ENCODE results near the gene SLC4A4. TPM values are rescaled to one million over a fixed set of nuclear protein-coding genes. Genes with fewer than 3 reads are reported as not detected.

Gene SLC4A4
- 11.2 TPM for polyA plus RNA-seq
- long read RNA-seq, donor 1 = 0 reads
- long read RNA-seq, donor 2, full-length matches to known transcripts = 2 of 2 reads
- long read RNA-seq, donor 2, partial matches to known transcripts = 0 of 2 reads
- long read RNA-seq, donor 2, other reads (novel, unspliced or antisense) = 0 of 2 reads
- long read RNA-seq, donor 3, partial matches to known transcripts = 18 of 18 reads
- long read RNA-seq, donor 3, other reads (novel, unspliced or antisense) = 0 of 18 reads
- long read RNA-seq, donor 4 = 0 reads
- long read RNA-seq, donor 5, full-length matches to known transcripts = 2 of 7 reads
- long read RNA-seq, donor 5, partial matches to known transcripts = 5 of 7 reads
- long read RNA-seq, donor 5, other reads (novel, unspliced or antisense) = 0 of 7 reads
- long read RNA-seq, donor 6 = 0 reads
- long read RNA-seq, donor 7 = 0 reads
- long read RNA-seq, donor 8 = 0 reads
- long read RNA-seq, donor 9 = 0 reads
- long read RNA-seq, donor 10 = 0 reads
- long read RNA-seq, donor 11 = 0 reads

DNA sequence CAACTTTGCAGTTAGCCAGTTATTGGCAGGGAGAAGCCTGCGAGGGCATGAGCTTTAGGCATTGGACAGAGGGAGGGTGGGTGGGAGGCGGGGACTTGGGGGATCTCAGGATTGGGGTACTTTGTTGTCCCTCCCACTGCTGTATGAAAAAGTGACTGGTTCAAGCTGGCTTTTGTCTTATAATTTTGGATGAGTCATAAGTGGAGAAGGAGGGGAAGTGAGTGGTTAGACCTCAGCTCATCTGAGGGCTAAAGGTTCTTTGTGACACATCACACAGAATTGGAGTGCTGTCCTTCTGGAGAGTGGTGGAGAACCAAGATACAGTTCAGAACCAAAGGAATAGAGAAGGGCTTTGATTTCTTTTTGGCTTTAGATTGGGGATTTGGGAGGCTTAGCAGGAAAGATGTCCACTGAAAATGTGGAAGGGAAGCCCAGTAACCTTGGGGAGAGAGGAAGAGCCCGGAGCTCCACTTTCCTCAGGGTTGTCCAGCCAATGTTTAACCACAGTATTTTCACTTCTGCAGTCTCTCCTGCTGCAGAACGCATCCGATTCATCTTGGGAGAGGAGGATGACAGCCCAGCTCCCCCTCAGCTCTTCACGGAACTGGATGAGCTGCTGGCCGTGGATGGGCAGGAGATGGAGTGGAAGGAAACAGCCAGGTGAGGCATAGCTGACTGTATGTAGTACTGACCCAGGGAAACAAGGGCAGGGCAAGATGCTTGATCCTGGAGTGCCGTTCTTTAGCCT, at the start of gene SLC4A4:
Gene SLC4A4 (plus strand): TSS at position 175 of the 748 bp plus-strand sequence.
- H3K36me3 ChIP-seq (ENCODE audit: control insufficient read depth, insufficient read depth, low read length) = no peaks in the 10 kb centered on the region
- H3K4me3 ChIP-seq (ENCODE audit: low read length) = no peak within 1 kb of the TSS
- H3K27me3 ChIP-seq (ENCODE audit: control insufficient read depth, insufficient read depth, low read length) = no peaks in the 10 kb centered on the region
- H3K9me3 ChIP-seq (ENCODE audit: control insufficient read depth, low read depth, low read length) = no peaks in the 10 kb centered on the region
- H3K27ac ChIP-seq (ENCODE audit: low read length) = no peak within 1 kb of the TSS
- peaks cover 4% of the 10 kb centered on the region for H3K4me1 ChIP-seq (ENCODE audit: control insufficient read depth, insufficient read depth, low read length)
- DNase-seq = no peak
- no CpG with 5 or more reads among the region's 8 CpGs for WGBS (ENCODE audit: insufficient coverage, low lambda C conversion rate)

DNA sequence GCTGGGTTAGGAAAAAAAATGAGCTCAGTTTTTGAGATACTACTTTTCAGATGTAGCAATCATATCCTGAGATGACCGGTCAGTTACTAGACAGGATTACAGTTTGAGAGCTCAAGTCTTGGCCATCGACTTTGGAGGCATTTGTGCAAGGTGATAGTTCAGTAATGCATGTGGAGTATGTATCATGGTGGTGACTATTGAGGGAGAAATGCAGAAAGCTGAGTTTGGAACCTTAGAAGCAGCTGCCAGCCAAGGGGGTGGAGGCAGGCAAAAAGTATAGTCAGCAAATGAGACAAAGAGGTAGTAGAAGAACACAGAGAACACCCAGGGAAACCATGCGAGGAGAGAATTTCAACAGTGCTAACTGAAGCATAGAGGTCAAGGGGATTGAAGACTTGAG, 48.7 kb upstream of the SLC4A4 start:
- no peaks in the 10 kb centered on the region for H3K27me3 ChIP-seq (ENCODE audit: control insufficient read depth, insufficient read depth, low read length)
- no peak overlapping the region for H3K4me3 ChIP-seq (ENCODE audit: low read length)
- H3K36me3 ChIP-seq (ENCODE audit: control insufficient read depth, insufficient read depth, low read length) = no peaks in the 10 kb centered on the region
- no peaks in the 10 kb centered on the region for H3K9me3 ChIP-seq (ENCODE audit: control insufficient read depth, low read depth, low read length)
- no peaks in the 10 kb centered on the region for H3K4me1 ChIP-seq (ENCODE audit: control insufficient read depth, insufficient read depth, low read length)
- WGBS (ENCODE audit: insufficient coverage, low lambda C conversion rate) = 100% methylated on average over 2 of the region's 3 CpGs
- no peak for DNase-seq
- H3K27ac ChIP-seq (ENCODE audit: low read length) = no peak overlapping the region

DNA sequence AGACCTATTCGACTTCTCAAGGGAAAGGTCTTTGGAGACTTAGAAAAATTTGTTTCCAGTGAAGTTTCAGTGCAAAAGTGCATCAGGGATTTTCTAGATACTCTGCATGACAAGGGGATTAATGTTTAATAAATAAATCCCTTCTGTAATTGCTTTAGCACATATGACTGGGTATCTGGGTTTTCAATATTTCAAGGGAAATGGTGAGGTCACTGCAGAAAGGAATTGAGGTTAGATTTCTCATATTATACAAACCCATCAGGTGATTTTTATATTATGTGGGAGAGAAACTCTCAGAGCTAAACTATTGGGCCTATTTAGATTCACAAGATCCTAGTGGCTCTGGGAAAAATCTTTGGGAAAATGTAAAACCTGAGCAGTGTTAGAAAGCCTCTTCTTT, 48.3 kb upstream of the SLC4A4 start:
- no peaks in the 10 kb centered on the region for H3K27me3 ChIP-seq (ENCODE audit: control insufficient read depth, insufficient read depth, low read length)
- no peaks in the 10 kb centered on the region for H3K36me3 ChIP-seq (ENCODE audit: control insufficient read depth, insufficient read depth, low read length)
- no peak overlapping the region for H3K27ac ChIP-seq (ENCODE audit: low read length)
- H3K4me3 ChIP-seq (ENCODE audit: low read length) = no peak overlapping the region
- DNase-seq = no peak
- WGBS (ENCODE audit: insufficient coverage, low lambda C conversion rate) = 78% methylated on average over 1 of the region's 1 CpG
- no peaks in the 10 kb centered on the region for H3K9me3 ChIP-seq (ENCODE audit: control insufficient read depth, low read depth, low read length)
- H3K4me1 ChIP-seq (ENCODE audit: control insufficient read depth, insufficient read depth, low read length) = no peaks in the 10 kb centered on the region

DNA sequence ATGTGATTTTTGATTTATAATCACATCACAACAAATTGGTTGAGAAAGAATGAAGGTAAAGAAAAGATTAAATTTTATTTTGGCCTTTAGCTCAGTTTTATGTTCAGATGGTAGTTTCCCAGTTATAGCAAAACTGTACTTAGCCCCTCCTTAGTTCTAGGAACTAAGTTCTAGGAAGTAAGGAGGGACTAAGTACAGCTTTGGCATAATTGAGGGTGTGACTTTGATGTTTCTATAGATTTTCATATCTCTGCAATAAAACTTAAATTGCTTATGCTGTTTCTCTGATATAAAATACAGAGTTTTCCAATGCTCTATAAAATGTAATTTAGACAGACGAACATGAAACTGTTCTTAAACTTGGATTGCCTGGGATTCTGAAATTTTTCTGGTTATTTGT, 46.6 kb upstream of the SLC4A4 start:
- Histone ChIP-seq H3K4me1 (ENCODE audit: control insufficient read depth, insufficient read depth, low read length) (no peaks in the 10 kb centered on the region), H3K27me3 (ENCODE audit: control insufficient read depth, insufficient read depth, low read length) (no peaks in the 10 kb centered on the region), H3K9me3 (ENCODE audit: control insufficient read depth, low read depth, low read length) (no peaks in the 10 kb centered on the region), H3K4me3 (ENCODE audit: low read length) (no peak overlapping the region), H3K36me3 (ENCODE audit: control insufficient read depth, insufficient read depth, low read length) (no peaks in the 10 kb centered on the region), H3K27ac (ENCODE audit: low read length) (no peak overlapping the region)
- no peak for DNase-seq
- 88% methylated on average over 1 of the region's 1 CpG for WGBS (ENCODE audit: insufficient coverage, low lambda C conversion rate)

DNA sequence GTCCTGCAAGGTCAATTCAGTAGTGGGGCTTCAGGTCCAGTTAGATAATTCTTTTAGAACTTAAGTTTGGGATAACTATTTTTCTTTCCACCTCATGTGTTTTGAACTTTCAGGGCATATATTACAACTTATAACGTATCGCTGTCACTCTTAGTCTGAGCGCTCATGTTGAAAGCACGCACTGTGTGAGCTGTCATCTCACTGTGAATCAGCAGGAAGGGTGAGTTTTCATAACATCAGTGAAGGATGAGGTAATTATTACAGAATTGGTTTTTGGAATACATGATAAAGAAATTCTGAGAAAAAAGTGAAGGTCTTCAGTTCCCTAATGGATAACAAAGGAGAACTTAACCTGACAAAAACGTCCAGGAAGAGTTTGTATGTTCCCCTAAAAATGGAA, 45.1 kb upstream of the SLC4A4 start:
- H3K27ac ChIP-seq (ENCODE audit: low read length) = no peak overlapping the region
- no peaks in the 10 kb centered on the region for H3K4me1 ChIP-seq (ENCODE audit: control insufficient read depth, insufficient read depth, low read length)
- H3K27me3 ChIP-seq (ENCODE audit: control insufficient read depth, insufficient read depth, low read length) = no peaks in the 10 kb centered on the region
- H3K36me3 ChIP-seq (ENCODE audit: control insufficient read depth, insufficient read depth, low read length) = no peaks in the 10 kb centered on the region
- H3K9me3 ChIP-seq (ENCODE audit: control insufficient read depth, low read depth, low read length) = no peaks in the 10 kb centered on the region
- WGBS (ENCODE audit: insufficient coverage, low lambda C conversion rate) = 75% methylated on average over 1 of the region's 5 CpGs
- no peak for DNase-seq
- no peak overlapping the region for H3K4me3 ChIP-seq (ENCODE audit: low read length)

DNA sequence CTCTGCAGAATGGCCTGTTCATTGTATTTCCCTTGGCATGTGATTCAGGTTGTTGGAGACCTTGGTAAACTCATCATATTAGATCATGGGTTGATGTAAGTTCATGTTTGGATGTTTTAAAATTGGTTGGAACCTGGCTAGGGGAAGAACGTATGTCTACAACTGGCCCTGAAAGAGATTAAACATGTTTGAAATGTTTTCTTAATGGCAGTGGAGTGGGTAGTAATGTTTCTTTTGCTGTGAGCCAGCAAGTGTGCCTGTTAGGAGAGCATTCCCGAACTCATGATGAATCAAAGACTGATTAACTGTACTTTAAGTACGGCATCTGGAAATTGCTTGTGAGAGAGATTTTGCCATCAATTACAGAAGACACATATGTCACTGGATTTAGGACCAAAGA, 44.5 kb upstream of the SLC4A4 start:
- H3K9me3 ChIP-seq (ENCODE audit: control insufficient read depth, low read depth, low read length) = no peaks in the 10 kb centered on the region
- no peaks in the 10 kb centered on the region for H3K36me3 ChIP-seq (ENCODE audit: control insufficient read depth, insufficient read depth, low read length)
- no peak overlapping the region for H3K4me3 ChIP-seq (ENCODE audit: low read length)
- no peak overlapping the region for H3K27ac ChIP-seq (ENCODE audit: low read length)
- no peaks in the 10 kb centered on the region for H3K27me3 ChIP-seq (ENCODE audit: control insufficient read depth, insufficient read depth, low read length)
- no peak for DNase-seq
- H3K4me1 ChIP-seq (ENCODE audit: control insufficient read depth, insufficient read depth, low read length) = no peaks in the 10 kb centered on the region
- WGBS (ENCODE audit: insufficient coverage, low lambda C conversion rate) = no CpG with 5 or more reads among the region's 3 CpGs

DNA sequence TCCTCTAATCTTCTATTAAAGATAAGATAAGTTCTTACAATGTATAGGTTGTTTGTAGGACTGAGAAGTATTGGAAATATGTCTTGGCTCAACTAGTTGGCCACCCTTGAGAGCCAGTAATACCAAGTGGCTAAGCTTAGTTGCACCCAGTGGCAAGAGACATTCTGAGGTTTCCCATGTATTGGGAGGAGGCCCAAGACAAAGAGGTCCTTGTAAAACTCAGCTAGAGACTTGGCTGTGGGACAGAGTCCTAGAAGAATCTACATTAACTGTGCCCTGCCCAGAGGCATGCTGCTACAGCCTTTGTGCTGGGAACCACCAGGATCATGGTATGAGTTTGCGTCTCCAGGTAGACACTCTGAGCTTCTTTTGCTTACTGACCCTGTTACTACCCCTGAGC, 41.9 kb upstream of the SLC4A4 start:
- no CpG with 5 or more reads among the region's 1 CpG for WGBS (ENCODE audit: insufficient coverage, low lambda C conversion rate)
- Histone ChIP-seq H3K4me3 (ENCODE audit: low read length) (no peak overlapping the region), H3K36me3 (ENCODE audit: control insufficient read depth, insufficient read depth, low read length) (no peaks in the 10 kb centered on the region), H3K27me3 (ENCODE audit: control insufficient read depth, insufficient read depth, low read length) (no peaks in the 10 kb centered on the region), H3K4me1 (ENCODE audit: control insufficient read depth, insufficient read depth, low read length) (no peaks in the 10 kb centered on the region), H3K27ac (ENCODE audit: low read length) (no peak overlapping the region), H3K9me3 (ENCODE audit: control insufficient read depth, low read depth, low read length) (no peaks in the 10 kb centered on the region)
- DNase-seq = no peak

DNA sequence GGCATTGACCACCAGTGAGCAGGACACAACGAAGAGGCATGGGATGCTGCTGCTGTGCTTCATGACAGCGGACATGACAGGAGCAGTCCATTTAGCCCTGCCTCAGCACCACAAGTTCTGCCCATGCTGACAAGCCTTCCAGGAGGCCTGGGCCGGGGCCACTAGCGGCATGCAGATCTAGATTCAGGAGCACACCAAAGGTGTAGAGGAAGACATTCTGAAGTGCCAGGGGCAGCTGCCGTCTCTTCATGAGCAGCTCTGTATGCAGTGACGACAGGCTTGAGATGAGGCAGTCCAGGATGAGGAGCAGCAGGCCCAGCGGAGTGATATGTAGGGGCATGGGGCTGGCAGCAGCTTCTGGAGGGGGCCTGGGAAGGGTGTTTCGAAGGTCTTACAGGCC, 38.5 kb upstream of the SLC4A4 start:
- Histone ChIP-seq H3K36me3 (ENCODE audit: control insufficient read depth, insufficient read depth, low read length) (no peaks in the 10 kb centered on the region), H3K27ac (ENCODE audit: low read length) (no peak overlapping the region), H3K4me3 (ENCODE audit: low read length) (no peak overlapping the region), H3K9me3 (ENCODE audit: control insufficient read depth, low read depth, low read length) (no peaks in the 10 kb centered on the region), H3K27me3 (ENCODE audit: control insufficient read depth, insufficient read depth, low read length) (no peaks in the 10 kb centered on the region), H3K4me1 (ENCODE audit: control insufficient read depth, insufficient read depth, low read length) (no peaks in the 10 kb centered on the region)
- no peak for DNase-seq
- no CpG with 5 or more reads among the region's 8 CpGs for WGBS (ENCODE audit: insufficient coverage, low lambda C conversion rate)

DNA sequence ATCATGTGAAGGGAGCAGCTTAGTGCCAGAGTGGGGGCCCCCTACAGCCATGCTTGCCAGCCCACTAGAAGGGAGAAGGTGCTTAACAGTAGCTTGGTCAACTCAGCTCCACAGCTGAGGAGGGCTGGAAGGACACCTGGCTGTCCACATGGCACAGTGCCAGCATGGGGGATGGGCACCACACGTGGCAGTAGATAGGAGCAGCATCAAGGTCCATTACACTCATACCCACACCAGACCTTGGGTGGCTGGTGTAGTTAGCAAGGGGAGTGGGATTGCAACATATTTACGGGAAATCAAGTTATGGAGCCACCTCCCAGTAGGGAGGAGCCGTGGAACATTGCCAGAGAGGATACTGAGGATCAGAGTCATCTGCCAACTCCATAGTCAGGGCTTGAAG, 37.9 kb upstream of the SLC4A4 start:
- Histone ChIP-seq H3K27ac (ENCODE audit: low read length) (no peak overlapping the region), H3K9me3 (ENCODE audit: control insufficient read depth, low read depth, low read length) (no peaks in the 10 kb centered on the region), H3K36me3 (ENCODE audit: control insufficient read depth, insufficient read depth, low read length) (no peaks in the 10 kb centered on the region), H3K4me1 (ENCODE audit: control insufficient read depth, insufficient read depth, low read length) (no peaks in the 10 kb centered on the region), H3K27me3 (ENCODE audit: control insufficient read depth, insufficient read depth, low read length) (no peaks in the 10 kb centered on the region), H3K4me3 (ENCODE audit: low read length) (no peak overlapping the region)
- DNase-seq = peak; percentile 67 to 72
- WGBS (ENCODE audit: insufficient coverage, low lambda C conversion rate) = no CpG with 5 or more reads among the region's 3 CpGs

DNA sequence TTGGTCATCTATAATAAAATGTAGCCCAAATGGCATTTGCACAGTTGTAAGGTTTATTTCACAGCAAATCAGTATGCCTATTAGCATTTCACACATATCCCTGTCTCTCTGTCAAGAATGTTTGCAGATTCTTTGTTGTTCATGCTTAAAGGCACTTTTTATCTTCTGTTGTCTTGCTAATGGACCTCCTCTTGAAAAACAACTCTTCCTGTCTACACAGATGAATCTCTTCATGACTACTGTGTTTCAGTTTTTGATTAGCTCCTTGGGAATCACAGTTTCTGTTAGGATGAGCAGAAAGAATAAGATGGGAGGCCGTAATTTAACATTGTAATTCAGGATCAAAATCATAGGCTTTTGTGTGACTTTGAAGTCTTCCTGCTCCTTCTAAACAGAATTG, 35.5 kb upstream of the SLC4A4 start:
- H3K4me3 ChIP-seq (ENCODE audit: low read length) = no peak overlapping the region
- no peaks in the 10 kb centered on the region for H3K27me3 ChIP-seq (ENCODE audit: control insufficient read depth, insufficient read depth, low read length)
- no peaks in the 10 kb centered on the region for H3K9me3 ChIP-seq (ENCODE audit: control insufficient read depth, low read depth, low read length)
- DNase-seq = no peak
- H3K36me3 ChIP-seq (ENCODE audit: control insufficient read depth, insufficient read depth, low read length) = no peaks in the 10 kb centered on the region
- no peak overlapping the region for H3K27ac ChIP-seq (ENCODE audit: low read length)
- H3K4me1 ChIP-seq (ENCODE audit: control insufficient read depth, insufficient read depth, low read length) = peaks cover 3% of the 10 kb centered on the region
- no CpG with 5 or more reads among the region's 1 CpG for WGBS (ENCODE audit: insufficient coverage, low lambda C conversion rate)

All from large intestine (tissue), 12 donors.